Astrocyte of the cerebellum (primary cell): ENCODE results near the gene RAN.

ENCODE experiments used
- DNase-seq: peaks from one replicate; pipeline ENCODE4 v3.0.0-alpha.2; 2011; ENCODE audit warnings: low read depth
- H3K4me3 ChIP-seq: 2 replicates; pipeline ENCODE4 v1.5.1; 2011; ENCODE audit warnings: mild to moderate bottlenecking, low read depth, low read length, moderate library complexity
- CTCF ChIP-seq: IDR thresholded peaks from 2 replicates; pipeline ENCODE4 v1.5.1; 2012; ENCODE audit warnings: low read length, low read depth, moderate library complexity, mild to moderate bottlenecking; ENCODE audit errors: missing control alignments
- in situ Hi-C: cut with HindIII; loops from 2 replicates; pipeline ENCODE4 v1.10.0; 2017; ENCODE audit warnings: low sequenced_read_pairs

RAN gene

GRCh38 chr12:130871286-130872178 is at the start of gene RAN:
Gene RAN, plus strand, starts transcription at chr12:130872066. Its CDS starts 528 bp downstream, at chr12:130872594.
- H3K4me3 ChIP-seq, result peak within 1 kb of the TSS; percentile 87
- TF ChIP-seq CTCF, result no peak
- in situ Hi-C loops, result no loop called here
- DNase-seq, result peak; percentile 68

GRCh38 chr12:130825771-130826150 is 46.1 kb upstream of the RAN start:
- TF ChIP-seq CTCF, result no peak
- H3K4me3 ChIP-seq, result no peak overlapping the region
- no peak for DNase-seq
- in situ Hi-C loops, result no loop called here

- TF ChIP-seq CTCF, result peak; percentile 58
- in situ Hi-C loops, result no loop called here
- no peak for DNase-seq
- H3K4me3 ChIP-seq, result no peak overlapping the region
Observed at GRCh38 chr12:130826151-130826801, 45.6 kb upstream of the RAN start.

- H3K4me3 ChIP-seq, result no peak overlapping the region
- no peak for TF ChIP-seq CTCF
- no peak for DNase-seq
- in situ Hi-C loops, result no loop called here
Observed at GRCh38 chr12:130827432-130827831, 44.4 kb upstream of the RAN start.

- H3K4me3 ChIP-seq, result no peak overlapping the region
- in situ Hi-C loops, result no loop called here
- no peak for DNase-seq
- TF ChIP-seq CTCF, result no peak
Observed at GRCh38 chr12:130828895-130829294, 43.0 kb upstream of the RAN start.

- in situ Hi-C loops, result no loop called here
- no peak overlapping the region for H3K4me3 ChIP-seq
- no peak for TF ChIP-seq CTCF
- DNase-seq, result no peak
Observed at GRCh38 chr12:130829391-130830245, 42.2 kb upstream of the RAN start.
